ENCODE data around the gene PM20D2.
"Not testable (repeated sequence)": the region's sequence is repeated elsewhere in the genome, so short reads cannot be mapped to it uniquely, and the experiment has no call there.

Gene PM20D2, protein sequence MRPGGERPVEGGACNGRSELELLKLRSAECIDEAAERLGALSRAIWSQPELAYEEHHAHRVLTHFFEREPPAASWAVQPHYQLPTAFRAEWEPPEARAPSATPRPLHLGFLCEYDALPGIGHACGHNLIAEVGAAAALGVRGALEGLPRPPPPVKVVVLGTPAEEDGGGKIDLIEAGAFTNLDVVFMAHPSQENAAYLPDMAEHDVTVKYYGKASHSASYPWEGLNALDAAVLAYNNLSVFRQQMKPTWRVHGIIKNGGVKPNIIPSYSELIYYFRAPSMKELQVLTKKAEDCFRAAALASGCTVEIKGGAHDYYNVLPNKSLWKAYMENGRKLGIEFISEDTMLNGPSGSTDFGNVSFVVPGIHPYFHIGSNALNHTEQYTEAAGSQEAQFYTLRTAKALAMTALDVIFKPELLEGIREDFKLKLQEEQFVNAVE

GRCh38 chr6:89145956-89146717, at the start of gene PM20D2:
TSS of gene PM20D2 (plus strand) at chr6:89146055. CDS start at chr6:89146145, 90 bp downstream.
- DNase-seq, result peak; percentile 35

GRCh38 chr6:89098461-89098860, 47.4 kb upstream of the PM20D2 start:
- DNase-seq, result no peak

DNA sequence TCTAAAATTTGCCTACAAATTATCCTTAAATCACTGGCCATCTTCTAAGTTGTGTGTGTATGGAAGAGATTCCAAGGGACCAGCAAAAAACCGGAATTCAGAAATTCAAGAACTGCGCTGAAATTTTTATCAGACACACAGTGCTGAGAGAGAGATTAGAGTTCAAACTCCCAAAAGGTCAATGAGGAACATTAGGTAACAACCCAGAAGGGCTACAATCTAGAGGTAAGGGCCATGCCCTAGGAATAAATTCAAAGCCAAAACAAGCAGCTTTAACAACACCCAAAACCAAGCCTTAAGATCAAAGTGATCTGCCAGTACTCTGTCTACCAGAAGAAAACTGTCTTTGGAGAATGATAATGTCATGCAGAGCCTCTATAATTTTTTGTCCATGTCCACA, 45.7 kb upstream of the PM20D2 start:
- no peak for DNase-seq

- no peak for DNase-seq
These were observed 35.6 kb upstream of the PM20D2 start for GRCh38 chr6:89110284-89110683.

- no peak for DNase-seq
These were observed 33.9 kb upstream of the PM20D2 start for GRCh38 chr6:89111933-89112332.

- DNase-seq, result no peak
These were observed 29.2 kb upstream of the PM20D2 start for GRCh38 chr6:89116702-89117101.

DNA sequence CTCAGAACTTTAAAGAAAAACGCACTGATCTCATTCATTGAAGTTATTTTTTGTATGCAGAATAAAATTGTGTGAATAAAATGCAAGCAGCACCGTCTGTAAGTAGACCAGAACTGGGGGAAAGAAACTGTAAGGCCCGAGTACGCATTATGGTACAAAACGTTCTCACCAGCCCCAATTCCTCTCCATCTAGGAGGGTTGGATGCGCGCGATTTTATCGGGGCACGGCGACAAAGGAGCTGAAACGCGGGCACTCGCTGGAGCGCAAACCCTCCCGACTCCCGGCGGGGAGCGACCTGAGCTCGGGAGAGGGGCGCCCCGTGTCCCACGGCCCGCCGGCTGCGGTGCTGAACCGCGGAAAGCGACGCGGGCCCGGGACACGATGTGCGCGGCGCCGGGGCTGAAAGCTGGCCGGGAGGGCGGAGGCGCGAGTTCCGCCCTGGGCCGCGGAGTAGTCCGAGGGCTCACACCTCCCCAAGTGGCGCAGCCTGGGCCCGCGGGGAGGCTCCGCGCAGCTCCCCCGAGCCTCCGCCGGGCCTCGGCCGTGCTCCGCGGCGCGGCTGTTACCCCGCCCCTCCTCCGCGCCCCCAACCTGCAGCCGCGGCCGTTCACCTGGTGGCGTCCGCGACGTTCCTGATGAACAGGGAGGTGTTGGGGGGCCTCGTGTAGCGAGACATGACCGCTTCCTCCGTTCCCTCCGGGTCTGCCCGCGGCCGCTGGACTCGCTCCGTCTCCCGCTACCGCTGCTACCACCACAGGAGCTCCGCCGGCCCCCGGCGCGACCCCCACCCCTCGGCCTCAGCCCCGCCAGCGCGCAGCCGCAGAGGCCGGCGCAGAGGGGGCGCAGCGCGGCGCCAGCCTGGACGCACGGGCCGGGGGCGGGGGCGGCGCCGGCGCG, 28.4 kb upstream of the PM20D2 start, which contains the start of gene SRSF12:
TSS of gene SRSF12 (minus strand) at position 861 of the 898 bp plus-strand sequence. CDS start at position 677, 184 bp downstream.
- DNase-seq, result peak; percentile 44

DNA sequence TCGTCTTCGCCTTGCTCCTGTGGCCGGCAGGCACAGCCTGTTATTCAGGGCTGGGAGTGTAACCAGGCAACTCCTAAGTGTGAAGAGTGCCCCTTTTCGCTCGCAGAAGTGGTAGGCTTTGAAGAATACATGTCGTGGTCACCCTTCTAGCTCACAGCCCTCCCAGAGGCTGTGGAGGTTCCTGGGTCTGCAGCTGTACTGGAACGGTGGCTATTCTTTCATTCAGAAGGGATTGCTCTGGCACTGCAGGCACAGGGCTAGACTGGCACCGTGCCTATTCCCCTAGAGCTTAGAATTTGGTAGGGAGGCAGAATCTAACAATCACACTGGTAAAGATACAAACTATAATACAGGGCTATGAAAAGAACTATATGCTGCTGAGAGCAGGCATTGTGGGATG, 26.9 kb upstream of the PM20D2 start:
- no peak for DNase-seq

- no peak for DNase-seq
These were observed 25.5 kb upstream of the PM20D2 start for GRCh38 chr6:89120371-89120770.

DNA sequence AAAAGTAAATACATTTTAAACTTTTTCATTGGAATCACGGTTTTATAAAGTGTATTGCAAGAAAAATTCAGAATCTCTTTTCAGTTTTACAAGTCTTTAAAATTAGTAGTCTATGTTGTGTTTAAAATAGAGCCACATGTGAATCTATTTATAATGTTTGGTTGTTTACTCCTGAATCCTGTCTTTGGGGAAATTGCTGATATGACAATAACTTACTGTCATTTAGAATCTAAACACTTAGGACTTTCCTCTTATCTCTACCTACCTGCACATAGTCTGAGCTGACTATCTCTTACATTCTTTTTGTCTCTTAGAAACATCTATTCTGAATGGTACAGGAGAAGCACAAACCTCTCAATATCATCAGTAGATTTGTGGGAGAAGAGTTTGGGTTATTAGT, 23.9 kb upstream of the PM20D2 start:
- DNase-seq, result no peak

DNA sequence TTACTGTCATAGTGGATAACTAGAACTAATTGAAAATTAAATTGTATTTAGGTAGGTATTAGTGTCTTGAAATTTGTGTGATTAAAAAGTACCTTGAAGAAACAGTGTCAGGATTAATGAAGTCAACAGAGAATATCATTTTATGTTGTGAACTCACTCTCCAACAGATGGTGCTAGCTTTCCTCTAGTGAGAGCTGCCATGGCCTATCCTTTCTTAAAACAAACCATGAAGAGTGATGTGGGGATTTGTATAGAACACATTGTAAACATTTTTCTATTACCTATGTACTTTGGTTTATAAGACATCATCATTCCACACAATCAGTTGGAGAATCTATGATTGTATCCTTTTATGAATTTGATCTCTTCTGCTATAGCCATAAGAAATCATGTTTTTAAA, 23.2 kb upstream of the PM20D2 start:
- peak; percentile 48 for DNase-seq

- not testable (repeated sequence) for DNase-seq
These were observed 17.6 kb upstream of the PM20D2 start for GRCh38 chr6:89128256-89128671.

- no peak for DNase-seq
These were observed 14.3 kb upstream of the PM20D2 start for GRCh38 chr6:89131599-89131998.

- no peak for DNase-seq
These were observed 13.8 kb upstream of the PM20D2 start for GRCh38 chr6:89132057-89132456.

DNA sequence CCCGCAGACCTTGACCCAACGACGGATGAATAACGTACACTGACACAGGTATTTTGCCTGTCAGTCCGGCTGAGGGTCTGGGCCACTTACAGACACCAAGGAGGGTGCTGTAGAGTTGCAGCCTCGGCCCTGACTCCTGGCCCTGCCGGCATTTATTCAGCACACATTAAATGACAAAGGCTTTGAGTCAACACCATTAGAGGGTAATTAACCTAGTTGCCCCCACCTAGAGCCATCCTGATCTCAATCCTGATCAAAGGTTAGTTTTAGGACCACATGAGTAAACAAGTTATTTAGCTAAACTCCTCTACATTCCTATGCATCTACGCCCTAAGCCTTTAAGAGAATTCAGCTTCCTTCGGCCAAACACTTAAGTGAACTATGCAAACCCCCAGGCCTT, 11.9 kb upstream of the PM20D2 start:
- no peak for DNase-seq

GRCh38 chr6:89134723-89135122, 11.1 kb upstream of the PM20D2 start:
- DNase-seq, result no peak

- DNase-seq, result no peak
These were observed 7.7 kb upstream of the PM20D2 start for GRCh38 chr6:89138173-89138572.

GRCh38 chr6:89139509-89140346, 6.1 kb upstream of the PM20D2 start:
- no peak for DNase-seq

DNA sequence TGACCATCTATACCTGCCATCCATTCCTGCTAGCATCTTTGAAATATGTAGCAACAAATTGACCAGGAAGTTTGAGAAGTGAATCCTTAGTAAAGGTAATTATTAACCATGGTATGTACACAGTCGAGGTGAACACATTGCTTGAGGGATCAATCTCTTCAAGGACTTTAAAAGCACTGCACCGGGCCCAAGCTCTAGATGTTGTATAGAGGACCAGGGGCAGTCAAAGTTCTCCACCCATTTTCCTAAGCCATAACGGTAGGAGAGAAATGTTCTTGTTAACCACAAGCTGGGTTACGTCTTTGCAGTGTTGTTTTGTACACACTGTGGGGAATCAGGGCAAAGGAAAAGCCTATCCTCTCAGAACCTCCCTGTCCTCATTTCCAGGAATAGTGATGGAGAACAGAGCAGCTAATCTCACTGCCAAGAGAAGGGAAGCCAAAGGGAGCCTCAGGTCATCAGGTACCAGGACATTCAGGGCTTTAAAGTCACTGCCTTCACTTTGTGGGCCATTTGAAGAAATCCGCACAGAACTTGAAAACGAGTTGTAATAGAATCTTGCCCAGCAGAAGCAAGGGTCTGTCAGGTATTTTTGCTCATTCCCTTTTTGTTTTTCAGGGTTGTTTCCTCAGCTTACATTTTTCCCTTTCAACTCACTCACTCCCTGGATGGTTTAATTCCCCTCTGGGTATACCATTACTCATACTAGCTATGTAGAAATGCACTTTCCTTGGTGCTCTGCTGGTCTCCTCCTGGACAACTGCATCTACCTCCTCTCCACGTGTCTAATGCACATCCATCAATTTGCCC, 5.3 kb upstream of the PM20D2 start:
- peak; percentile 9 for DNase-seq

GRCh38 chr6:89144354-89144906, 1.4 kb upstream of the PM20D2 start:
- peak; percentile 98 for DNase-seq
